GM13976 (cell line): Measurements from ENCODE around the gene DDX39A.
"Not testable (repeated sequence)": the region's sequence is repeated elsewhere in the genome, so short reads cannot be mapped to it uniquely, and the experiment has no call there.

ENCODE experiments used
- DNase-seq: peaks from one replicate; pipeline ENCODE4 v3.0.0; 2012; ENCODE audit warnings: low spot score
- in situ Hi-C: fragments of 300-500 bp; cut with MboI; formaldehyde crosslinking; loops from one replicate; pipeline ENCODE4 v1.12.0; 2022; ENCODE audit warnings: low sequenced_read_pairs, mixed read lengths, inconsistent platforms; ENCODE audit not compliant: unreplicated experiment
- TF ChIP-seq, protein P1 (sequence below): IDR thresholded peaks from 2 replicates; pipeline ENCODE4 v1.5.1; 2012; ENCODE audit warnings: borderline replicate concordance, mild to moderate bottlenecking; ENCODE audit not compliant: insufficient read depth; ENCODE audit errors: extremely low read depth, missing control alignments, control extremely low read depth

Gene DDX39A

GRCh38 chr19:14419106-14419813 is at the start of gene DDX39A:
TSS of gene DDX39A (minus strand) at chr19:14419341. CDS start at chr19:14413220, 6,121 bp downstream.
- in situ Hi-C loops: no loop called here
- peak; percentile 97 for DNase-seq
- TF ChIP-seq, protein P1, sequence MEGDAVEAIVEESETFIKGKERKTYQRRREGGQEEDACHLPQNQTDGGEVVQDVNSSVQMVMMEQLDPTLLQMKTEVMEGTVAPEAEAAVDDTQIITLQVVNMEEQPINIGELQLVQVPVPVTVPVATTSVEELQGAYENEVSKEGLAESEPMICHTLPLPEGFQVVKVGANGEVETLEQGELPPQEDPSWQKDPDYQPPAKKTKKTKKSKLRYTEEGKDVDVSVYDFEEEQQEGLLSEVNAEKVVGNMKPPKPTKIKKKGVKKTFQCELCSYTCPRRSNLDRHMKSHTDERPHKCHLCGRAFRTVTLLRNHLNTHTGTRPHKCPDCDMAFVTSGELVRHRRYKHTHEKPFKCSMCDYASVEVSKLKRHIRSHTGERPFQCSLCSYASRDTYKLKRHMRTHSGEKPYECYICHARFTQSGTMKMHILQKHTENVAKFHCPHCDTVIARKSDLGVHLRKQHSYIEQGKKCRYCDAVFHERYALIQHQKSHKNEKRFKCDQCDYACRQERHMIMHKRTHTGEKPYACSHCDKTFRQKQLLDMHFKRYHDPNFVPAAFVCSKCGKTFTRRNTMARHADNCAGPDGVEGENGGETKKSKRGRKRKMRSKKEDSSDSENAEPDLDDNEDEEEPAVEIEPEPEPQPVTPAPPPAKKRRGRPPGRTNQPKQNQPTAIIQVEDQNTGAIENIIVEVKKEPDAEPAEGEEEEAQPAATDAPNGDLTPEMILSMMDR: no peak

GRCh38 chr19:14467816-14468215 is 48.7 kb upstream of the DDX39A start:
- peak; percentile 47 for DNase-seq
- TF ChIP-seq, protein P1: no peak
- in situ Hi-C loops: no loop called here

DNA sequence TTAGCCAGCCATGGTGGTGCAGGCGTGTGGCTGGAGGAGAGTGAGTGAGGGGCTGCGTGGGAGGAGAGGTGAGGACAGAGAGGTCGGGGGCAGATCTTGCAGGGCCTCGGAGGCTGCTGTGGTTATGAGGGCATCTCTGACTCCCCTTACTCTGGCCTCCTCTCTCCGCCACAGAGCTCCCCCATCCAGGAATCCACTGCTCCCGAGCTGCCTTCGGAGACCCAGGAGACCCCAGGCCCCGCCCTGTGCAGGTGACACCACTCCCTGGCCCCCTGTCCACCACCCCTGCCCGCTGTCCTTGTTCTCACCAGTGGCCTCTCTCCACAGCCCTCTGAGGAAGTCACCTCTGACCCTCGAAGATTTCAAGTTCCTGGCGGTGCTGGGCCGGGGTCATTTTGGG is 48.2 kb upstream of the DDX39A start:
- in situ Hi-C loops: no loop called here
- peak; percentile 20 for DNase-seq
- TF ChIP-seq, protein P1: no peak

DNA sequence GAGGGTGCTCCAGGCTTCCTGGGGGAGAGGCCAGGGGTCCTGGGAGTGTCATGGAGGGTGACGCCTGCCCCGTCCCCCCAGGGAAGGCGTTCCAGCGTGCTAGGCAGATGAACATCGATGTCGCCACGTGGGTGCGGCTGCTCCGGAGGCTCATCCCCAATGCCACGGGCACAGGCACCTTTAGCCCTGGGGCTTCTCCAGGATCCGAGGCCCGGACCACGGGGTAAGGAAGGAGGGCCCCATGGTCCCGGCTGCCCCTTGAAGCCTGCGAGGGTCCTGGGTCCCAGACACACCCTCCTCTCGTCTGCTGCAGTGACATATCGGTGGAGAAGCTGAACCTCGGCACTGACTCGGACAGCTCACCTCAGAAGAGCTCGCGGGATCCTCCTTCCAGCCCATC is 44.6 kb upstream of the DDX39A start:
- TF ChIP-seq, protein P1: no peak
- in situ Hi-C loops: no loop called here
- no peak for DNase-seq

DNA sequence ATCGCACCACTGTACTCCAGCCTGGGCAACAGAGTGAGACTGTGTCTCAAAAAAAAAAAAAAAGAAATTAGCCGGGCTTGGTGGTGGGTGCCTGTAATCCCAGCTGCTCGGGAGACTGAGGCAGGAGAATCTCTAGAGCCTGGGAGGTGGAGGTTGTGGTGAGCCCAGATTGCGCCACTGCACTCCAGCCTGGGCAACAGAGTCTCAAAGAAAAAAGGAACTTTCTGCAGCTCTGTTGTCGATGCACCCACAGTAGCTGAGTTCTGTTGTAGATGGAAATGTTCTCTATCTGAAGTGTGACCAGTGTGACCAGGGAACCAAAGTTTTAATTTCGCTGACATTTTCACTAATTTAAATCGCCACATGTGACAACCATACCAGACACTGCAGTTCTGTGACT is 43.3 kb upstream of the DDX39A start:
- in situ Hi-C loops, DNase-seq: not testable (repeated sequence)

- TF ChIP-seq, protein P1: no peak
- no peak for DNase-seq
- in situ Hi-C loops: no loop called here
These were observed 41.8 kb upstream of the DDX39A start for GRCh38 chr19:14460935-14461334.

GRCh38 chr19:14459703-14460102 is 40.6 kb upstream of the DDX39A start:
- DNase-seq: no peak
- TF ChIP-seq, protein P1: no peak
- in situ Hi-C loops: no loop called here

DNA sequence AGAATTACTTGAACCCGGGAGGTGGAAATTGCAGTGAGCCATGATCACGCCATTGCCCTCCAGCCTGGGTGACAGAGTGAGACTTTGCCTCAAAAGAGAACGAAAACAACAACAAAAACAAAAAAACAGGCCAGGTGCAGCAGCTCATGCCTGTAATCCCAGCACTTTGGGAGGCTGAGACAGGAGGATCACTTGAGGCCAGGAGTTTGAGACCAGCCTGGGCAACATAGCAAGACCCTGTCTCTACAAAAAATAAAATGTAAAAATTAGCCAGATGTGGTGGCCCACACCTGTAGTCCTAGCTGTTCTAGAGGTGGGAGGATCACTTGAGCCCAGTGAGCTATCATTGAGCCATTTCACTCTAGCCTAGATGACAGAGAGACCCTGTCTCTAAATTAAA is 33.2 kb upstream of the DDX39A start:
- in situ Hi-C loops, DNase-seq: not testable (repeated sequence)
